ENCODE results near the gene NEURL1. TPM values are rescaled to one million over a fixed set of nuclear protein-coding genes. Genes with fewer than 3 reads are reported as not detected.

NEURL1 gene
- total RNA-seq, 2 experiments from 2014 or later = 0.47 TPM; not detected in 1

- CTCF ChIA-PET (ENCODE audit: unreplicated experiment) = interaction anchor here (0.6 to 1.2 kb wide), 4 partner anchors 10 to 864 kb away, joined by 3 to 4 read pairs (median 4); no protein-coding TSS in a partner anchor
- no TSS peak for BruUV-seq (replicated peaks)
Observed at GRCh38 chr10:103498936-103499638, 5.6 kb downstream of the NEURL1 start.

GRCh38 chr10:103499881-103500280 is 6.4 kb downstream of the NEURL1 start:
- H3K4me3 ChIP-seq (ENCODE audit: low read depth, low read length, poor library complexity, severe bottlenecking) = no peak overlapping the region
- no peaks in the 10 kb centered on the region for H4K20me1 ChIP-seq (ENCODE audit: insufficient read depth, low read length)
- H3K4me2 ChIP-seq (ENCODE audit: low read length) = 0 out of 2 replicates have a peak overlapping the region, but pooled peaks have one; percentile 25
- no peaks in the 10 kb centered on the region for H3K36me3 ChIP-seq (ENCODE audit: insufficient read depth, low read length)
- BruUV-seq (replicated peaks) = no TSS peak
- no peak overlapping the region for H2AFZ ChIP-seq (ENCODE audit: low read length)
- H3K27ac ChIP-seq (ENCODE audit: low read depth, low read length, poor library complexity, severe bottlenecking) = no peak overlapping the region
- intact Hi-C loops (cut with micrococcal nuclease; ENCODE audit: unreplicated experiment) = no loop called here
- ChIA-PET POLR2A (interaction anchor here (0.5 to 0.7 kb wide), 3 partner anchors 16 to 756 kb away, joined by 3 to 9 read pairs (median 6); partner anchors contain the start of gene WBP1L), CTCF (ENCODE audit: unreplicated experiment) (interaction anchor here (0.6 to 1.2 kb wide), 3 partner anchors 11 to 865 kb away, joined by 3 to 4 read pairs (median 4); no protein-coding TSS in a partner anchor)
- H3K4me1 ChIP-seq (ENCODE audit: insufficient read depth, low read length, poor library complexity, severe bottlenecking) = peaks cover 25% of the 10 kb centered on the region
- H3K79me2 ChIP-seq (ENCODE audit: insufficient read depth, low read depth, low read length) = no peaks in the 10 kb centered on the region
- no peaks in the 10 kb centered on the region for H3K9me2 ChIP-seq (ENCODE audit: insufficient read depth, low read length)
- no peak for TF ChIP-seq CTCF (conservative IDR thresholded peaks at IDR 0.05; ENCODE audit: low read length)
- no peak for TF ChIP-seq EZH2phosphoT487 (IDR thresholded peaks at IDR 0.05; ENCODE audit: borderline replicate concordance, low read depth, low read length)
- no peak for DNase-seq (ENCODE audit: low spot score)
- no peaks in the 10 kb centered on the region for H3K9me3 ChIP-seq (ENCODE audit: low read length)

More at GRCh38 chr10:103498936-103499638, 5.6 kb downstream of the NEURL1 start:
- H3K4me2 ChIP-seq (ENCODE audit: low read length) = peak overlapping the region; percentile 27
- H4K20me1 ChIP-seq (ENCODE audit: insufficient read depth, low read length) = no peaks in the 10 kb centered on the region
- H3K4me1 ChIP-seq (ENCODE audit: insufficient read depth, low read length, poor library complexity, severe bottlenecking) = peaks cover 30% of the 10 kb centered on the region
- intact Hi-C loops (cut with micrococcal nuclease; ENCODE audit: unreplicated experiment) = no loop called here
- DNase-seq (ENCODE audit: low spot score) = peak; percentile 87
- no peaks in the 10 kb centered on the region for H3K79me2 ChIP-seq (ENCODE audit: insufficient read depth, low read depth, low read length)
- H3K9me3 ChIP-seq (ENCODE audit: low read length) = no peaks in the 10 kb centered on the region
- no peak overlapping the region for H3K4me3 ChIP-seq (ENCODE audit: low read depth, low read length, poor library complexity, severe bottlenecking)
- no peak overlapping the region for H2AFZ ChIP-seq (ENCODE audit: low read length)
- H3K36me3 ChIP-seq (ENCODE audit: insufficient read depth, low read length) = no peaks in the 10 kb centered on the region
- H3K27ac ChIP-seq (ENCODE audit: low read depth, low read length, poor library complexity, severe bottlenecking) = peak overlapping the region; percentile 65
- H3K9me2 ChIP-seq (ENCODE audit: insufficient read depth, low read length) = no peaks in the 10 kb centered on the region
- POLR2A ChIA-PET = interaction anchor here (0.5 to 0.7 kb wide), 3 partner anchors 16 to 756 kb away, joined by 3 to 9 read pairs (median 6); partner anchors contain the start of gene WBP1L
- no peak for TF ChIP-seq CTCF (conservative IDR thresholded peaks at IDR 0.05; ENCODE audit: low read length)
- no peak for TF ChIP-seq EZH2phosphoT487 (IDR thresholded peaks at IDR 0.05; ENCODE audit: borderline replicate concordance, low read depth, low read length)

- no peaks in the 10 kb centered on the region for H3K79me2 ChIP-seq (ENCODE audit: insufficient read depth, low read depth, low read length)
- H3K4me2 ChIP-seq (ENCODE audit: low read length) = no peak overlapping the region
- H3K9me2 ChIP-seq (ENCODE audit: insufficient read depth, low read length) = no peaks in the 10 kb centered on the region
- H2AFZ ChIP-seq (ENCODE audit: low read length) = no peak overlapping the region
- H3K9me3 ChIP-seq (ENCODE audit: low read length) = no peaks in the 10 kb centered on the region
- DNase-seq (ENCODE audit: low spot score) = no peak
- TF ChIP-seq CTCF (conservative IDR thresholded peaks at IDR 0.05; ENCODE audit: low read length) = no peak
- TF ChIP-seq EZH2phosphoT487 (IDR thresholded peaks at IDR 0.05; ENCODE audit: borderline replicate concordance, low read depth, low read length) = no peak
- no peaks in the 10 kb centered on the region for H4K20me1 ChIP-seq (ENCODE audit: insufficient read depth, low read length)
- no peaks in the 10 kb centered on the region for H3K36me3 ChIP-seq (ENCODE audit: insufficient read depth, low read length)
- H3K27ac ChIP-seq (ENCODE audit: low read depth, low read length, poor library complexity, severe bottlenecking) = no peak overlapping the region
- intact Hi-C loops (cut with micrococcal nuclease; ENCODE audit: unreplicated experiment) = no loop called here
- no peak overlapping the region for H3K4me3 ChIP-seq (ENCODE audit: low read depth, low read length, poor library complexity, severe bottlenecking)
- ChIA-PET POLR2A (interaction anchor here (0.6 kb wide), 1 partner anchor 704 kb away, joined by 4 read pairs; no protein-coding TSS in a partner anchor), CTCF (ENCODE audit: unreplicated experiment) (no interaction called here)
- BruUV-seq (replicated peaks) = no TSS peak
- peaks cover 25% of the 10 kb centered on the region for H3K4me1 ChIP-seq (ENCODE audit: insufficient read depth, low read length, poor library complexity, severe bottlenecking)
Observed at GRCh38 chr10:103500481-103500880, 7.0 kb downstream of the NEURL1 start.
